HFFc6 (cell line): ENCODE data around the gene RPS17. TPM values are rescaled to one million over a fixed set of nuclear protein-coding genes. Genes with fewer than 3 reads are reported as not detected.
"Not testable (repeated sequence)": the region's sequence is repeated elsewhere in the genome, so short reads cannot be mapped to it uniquely, and the experiment has no call there.

ENCODE experiments used
- DNase-seq: peaks from one replicate; pipeline ENCODE4 v3.0.0-alpha.2; 2018
- H3K27ac Mint-ChIP-seq: 2 replicates; pipeline ENCODE4 v1.8.0; 2020; ENCODE audit warnings: mild to moderate bottlenecking, mixed read lengths
- H3K27me3 Mint-ChIP-seq: 2 replicates; pipeline ENCODE4 v1.8.0; 2021; ENCODE audit warnings: mild to moderate bottlenecking, moderate library complexity, mixed read lengths; ENCODE audit not compliant: insufficient read depth
- H3K36me3 Mint-ChIP-seq: 2 replicates; pipeline ENCODE4 v1.8.0; 2021; ENCODE audit warnings: low read depth, mixed read lengths
- H3K4me1 Mint-ChIP-seq: 2 replicates; pipeline ENCODE4 v1.8.0; 2020; ENCODE audit warnings: low read depth, mixed read lengths
- H3K4me3 Mint-ChIP-seq: 2 replicates; pipeline ENCODE4 v1.8.0; 2020; ENCODE audit warnings: mild to moderate bottlenecking, moderate library complexity, mixed read lengths
- H3K9me3 Mint-ChIP-seq: 2 replicates; pipeline ENCODE4 v1.8.0; 2020; ENCODE audit warnings: mild to moderate bottlenecking, mixed read lengths
- total RNA-seq, 6 experiments: library from RNA; stranded (reverse); fragmentation: NEBNext Ultra II Directional; extraction: Animal tissue kit (Norgen Biotek cat#: 25700); gene quantifications; 2 replicates in 1 of 6; 3 replicates in 5 of 6; pipeline ENCODE4 v1.2.3, GENCODE V29; 2021
- TF ChIP-seq, protein P1 (sequence below): fragments of 200-600 bp; sonication (generic); IDR thresholded peaks from 2 replicates; pipeline ENCODE4 v1.5.0; 2021; ENCODE audit warnings: antibody characterized with exemption, mild to moderate bottlenecking

Gene RPS17
- total RNA-seq, 6 experiments from 2014 or later: 1,467 to 1,843 (median 1,822) TPM

GRCh38 chr15:82532383-82532990, 7.8 kb downstream of the RPS17 start:
- DNase-seq: no peak
- H3K27me3 Mint-ChIP-seq: peaks cover 2% of the 10 kb centered on the region; the same call in 1 of the 2 replicates
- no peak overlapping the region for H3K4me3 Mint-ChIP-seq
- H3K9me3 Mint-ChIP-seq: no peaks in the 10 kb centered on the region
- no peak overlapping the region for H3K27ac Mint-ChIP-seq
- peaks cover 20% of the 10 kb centered on the region for H3K4me1 Mint-ChIP-seq
- H3K36me3 Mint-ChIP-seq: peaks cover 37% of the 10 kb centered on the region
- TF ChIP-seq, protein P1, sequence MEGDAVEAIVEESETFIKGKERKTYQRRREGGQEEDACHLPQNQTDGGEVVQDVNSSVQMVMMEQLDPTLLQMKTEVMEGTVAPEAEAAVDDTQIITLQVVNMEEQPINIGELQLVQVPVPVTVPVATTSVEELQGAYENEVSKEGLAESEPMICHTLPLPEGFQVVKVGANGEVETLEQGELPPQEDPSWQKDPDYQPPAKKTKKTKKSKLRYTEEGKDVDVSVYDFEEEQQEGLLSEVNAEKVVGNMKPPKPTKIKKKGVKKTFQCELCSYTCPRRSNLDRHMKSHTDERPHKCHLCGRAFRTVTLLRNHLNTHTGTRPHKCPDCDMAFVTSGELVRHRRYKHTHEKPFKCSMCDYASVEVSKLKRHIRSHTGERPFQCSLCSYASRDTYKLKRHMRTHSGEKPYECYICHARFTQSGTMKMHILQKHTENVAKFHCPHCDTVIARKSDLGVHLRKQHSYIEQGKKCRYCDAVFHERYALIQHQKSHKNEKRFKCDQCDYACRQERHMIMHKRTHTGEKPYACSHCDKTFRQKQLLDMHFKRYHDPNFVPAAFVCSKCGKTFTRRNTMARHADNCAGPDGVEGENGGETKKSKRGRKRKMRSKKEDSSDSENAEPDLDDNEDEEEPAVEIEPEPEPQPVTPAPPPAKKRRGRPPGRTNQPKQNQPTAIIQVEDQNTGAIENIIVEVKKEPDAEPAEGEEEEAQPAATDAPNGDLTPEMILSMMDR: no peak

- H3K4me1 Mint-ChIP-seq: peaks cover 12% of the 10 kb centered on the region
These were observed 8.5 kb downstream of the RPS17 start for GRCh38 chr15:82531496-82532382.

DNA sequence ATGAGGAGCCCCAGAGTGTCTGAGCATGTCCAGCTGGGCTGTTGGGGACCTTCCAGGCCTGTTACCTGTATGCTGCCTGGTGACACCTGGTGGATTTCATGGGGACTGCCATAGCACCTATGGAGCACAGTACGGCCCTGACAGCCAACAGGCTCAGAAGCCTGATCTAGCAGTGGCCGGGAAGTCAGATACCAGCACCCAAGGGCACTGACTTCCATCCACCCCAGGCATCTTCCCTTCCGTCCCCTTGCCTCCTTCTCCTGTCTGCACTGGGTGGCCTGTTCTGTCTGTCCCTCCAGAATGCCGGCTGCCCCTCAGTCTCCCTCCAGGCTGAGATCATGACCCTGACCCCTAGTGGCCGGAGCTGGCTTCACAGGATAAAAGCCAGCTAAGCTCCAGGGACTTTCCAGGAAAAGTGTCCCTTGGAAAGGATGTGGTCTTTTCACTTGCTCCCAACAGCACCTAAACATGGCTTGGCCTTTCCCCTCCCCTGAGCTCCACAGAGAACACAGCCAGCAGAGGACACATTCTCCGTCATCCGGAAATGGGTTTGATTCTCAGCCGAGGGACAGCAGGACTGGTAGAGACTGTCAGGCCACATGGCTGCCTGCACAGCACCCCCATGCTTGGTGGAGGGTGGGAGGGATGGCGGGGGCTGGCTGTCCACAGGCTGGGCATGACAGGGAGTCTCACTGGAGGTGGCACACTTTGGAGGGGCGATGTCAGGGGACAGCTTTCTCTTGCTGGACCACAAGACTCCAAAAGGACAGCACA, 9.5 kb downstream of the RPS17 start:
- Mint-ChIP-seq H3K9me3 (no peaks in the 10 kb centered on the region), H3K36me3 (peaks cover 20% of the 10 kb centered on the region), H3K27me3 (no peaks in the 10 kb centered on the region; the same call in 1 of the 2 replicates), H3K4me3 (peak overlapping the region; percentile 72; the same call in 1 of the 2 replicates), H3K27ac (no peak overlapping the region), H3K4me1 (peaks cover 7% of the 10 kb centered on the region)
- TF ChIP-seq, protein P1: peak; percentile 94
- peak; percentile 61 for DNase-seq

More at GRCh38 chr15:82531496-82532382, 8.5 kb downstream of the RPS17 start:
- Mint-ChIP-seq H3K27me3 (peaks cover 2% of the 10 kb centered on the region; the same call in 1 of the 2 replicates), H3K9me3 (no peaks in the 10 kb centered on the region), H3K27ac (no peak overlapping the region), H3K4me3 (no peak overlapping the region), H3K36me3 (peaks cover 30% of the 10 kb centered on the region)
- TF ChIP-seq, protein P1: no peak
- no peak for DNase-seq

DNA sequence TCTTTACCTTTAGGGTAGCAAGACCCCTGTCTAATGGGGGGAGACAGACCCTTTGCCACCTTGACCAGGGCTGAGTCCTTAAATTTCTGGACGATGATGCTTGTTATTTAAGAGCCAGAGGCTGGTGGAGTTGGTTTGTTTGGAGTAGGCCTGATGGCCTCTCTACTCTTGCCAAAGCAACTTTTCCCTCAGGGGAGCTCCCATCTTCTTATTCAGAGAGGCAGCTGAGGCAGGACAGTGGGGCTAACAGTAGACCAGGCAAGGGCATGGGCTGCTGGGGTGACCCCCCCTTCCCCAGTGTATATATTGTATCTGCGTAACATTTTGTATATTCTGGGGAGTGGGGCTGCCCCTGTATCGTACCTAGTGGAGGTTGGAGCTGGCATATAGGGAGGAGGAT, 10.3 kb downstream of the RPS17 start:
- H3K27me3 Mint-ChIP-seq: no peaks in the 10 kb centered on the region; the same call in 1 of the 2 replicates
- peaks cover 12% of the 10 kb centered on the region for H3K36me3 Mint-ChIP-seq
- no peak overlapping the region for H3K27ac Mint-ChIP-seq
- DNase-seq: no peak
- TF ChIP-seq, protein P1: no peak
- no peak overlapping the region for H3K4me3 Mint-ChIP-seq
- H3K4me1 Mint-ChIP-seq: peaks cover 7% of the 10 kb centered on the region
- H3K9me3 Mint-ChIP-seq: no peaks in the 10 kb centered on the region

GRCh38 chr15:82513587-82513986, 26.7 kb downstream of the RPS17 start:
- not testable (repeated sequence) for H3K9me3 Mint-ChIP-seq, H3K36me3 Mint-ChIP-seq, H3K4me1 Mint-ChIP-seq, DNase-seq, H3K27me3 Mint-ChIP-seq, H3K27ac Mint-ChIP-seq, H3K4me3 Mint-ChIP-seq

DNA sequence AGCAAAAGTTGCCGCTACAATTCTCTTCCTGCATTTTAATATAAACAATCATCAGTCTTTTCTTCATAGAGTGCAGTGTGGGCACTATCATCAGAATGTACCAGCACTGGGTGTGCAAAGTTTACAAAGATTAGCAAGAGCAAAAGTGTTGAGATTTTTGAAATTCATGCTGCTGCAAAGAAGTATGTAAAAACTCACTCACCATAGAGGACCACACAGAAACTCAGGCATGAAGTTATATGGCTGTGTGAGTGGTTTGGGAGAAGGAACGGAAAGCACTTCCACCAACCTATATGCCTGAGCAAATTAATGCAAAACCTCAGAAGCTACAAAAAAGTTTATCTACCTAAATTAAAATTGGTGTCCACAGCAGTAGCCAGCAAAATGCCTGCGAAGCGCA, 32.6 kb downstream of the RPS17 start:
- not testable (repeated sequence) for H3K4me1 Mint-ChIP-seq, H3K36me3 Mint-ChIP-seq, H3K4me3 Mint-ChIP-seq, H3K27me3 Mint-ChIP-seq, H3K9me3 Mint-ChIP-seq, H3K27ac Mint-ChIP-seq, DNase-seq

GRCh38 chr15:82507087-82507486, 33.2 kb downstream of the RPS17 start:
- not testable (repeated sequence) for H3K27ac Mint-ChIP-seq

GRCh38 chr15:82505842-82506241, 34.4 kb downstream of the RPS17 start:
- not testable (repeated sequence) for H3K27ac Mint-ChIP-seq, H3K9me3 Mint-ChIP-seq, H3K4me3 Mint-ChIP-seq, H3K36me3 Mint-ChIP-seq, H3K4me1 Mint-ChIP-seq, DNase-seq, H3K27me3 Mint-ChIP-seq

More at GRCh38 chr15:82507087-82507486, 33.2 kb downstream of the RPS17 start:
- not testable (repeated sequence) for H3K36me3 Mint-ChIP-seq, H3K4me3 Mint-ChIP-seq, H3K9me3 Mint-ChIP-seq, H3K27me3 Mint-ChIP-seq, DNase-seq, H3K4me1 Mint-ChIP-seq

DNA sequence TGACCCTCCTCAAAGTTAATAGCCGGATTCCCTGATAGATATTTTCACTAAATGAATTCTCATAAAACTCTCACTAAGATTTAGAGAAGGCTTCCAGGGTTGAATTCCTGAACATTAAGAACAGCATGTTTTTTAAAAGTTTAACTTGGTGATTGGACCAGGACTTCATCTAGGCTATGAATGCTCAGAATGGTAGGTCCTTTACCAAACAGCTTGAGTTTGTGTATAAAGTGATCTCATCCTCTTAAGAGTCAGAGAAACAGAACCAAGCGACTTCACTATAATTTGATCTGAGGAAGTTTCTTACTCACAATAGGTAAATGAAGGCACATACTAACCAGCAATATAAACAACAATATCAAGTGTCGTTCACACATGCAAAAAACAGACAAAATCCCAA, 36.2 kb downstream of the RPS17 start:
- not testable (repeated sequence) for H3K4me3 Mint-ChIP-seq, DNase-seq, H3K27ac Mint-ChIP-seq, H3K27me3 Mint-ChIP-seq, H3K9me3 Mint-ChIP-seq, H3K4me1 Mint-ChIP-seq, H3K36me3 Mint-ChIP-seq
